ENCODE data around the gene MPP3.

Gene MPP3

GRCh38 chr17:43832168-43832975 is 574 bp downstream of the MPP3 start:
- no peak for DNase-seq (ENCODE audit: low spot score)

GRCh38 chr17:43831633-43832032 is 1.3 kb downstream of the MPP3 start:
- no peak for DNase-seq (ENCODE audit: low spot score)

GRCh38 chr17:43830510-43831140 is 2.3 kb downstream of the MPP3 start:
- no peak for DNase-seq (ENCODE audit: low spot score)

- DNase-seq (ENCODE audit: low spot score), result no peak
These were observed 3.2 kb downstream of the MPP3 start for GRCh38 chr17:43829738-43830137.

DNA sequence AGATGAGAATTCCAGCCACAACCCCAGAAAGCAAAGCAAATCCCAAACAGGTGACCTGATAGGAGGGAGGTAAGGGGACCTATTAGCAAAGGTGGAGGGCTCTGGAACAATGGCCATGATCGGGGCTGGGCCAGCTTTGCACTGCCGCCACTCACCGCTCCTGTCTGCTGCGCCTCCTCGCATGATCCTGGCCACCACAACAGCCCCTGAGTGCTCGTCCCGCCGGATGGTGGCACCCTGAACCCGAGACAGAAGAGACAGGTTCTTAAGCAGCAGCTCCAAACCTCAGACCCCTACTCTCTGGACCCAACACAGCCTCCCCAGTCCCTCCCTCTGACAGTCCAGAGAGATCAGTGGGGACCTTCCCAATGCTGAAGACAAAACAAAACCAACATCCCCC is 5.3 kb downstream of the MPP3 start:
- DNase-seq (ENCODE audit: low spot score), result no peak

GRCh38 chr17:43826206-43826605 is 6.7 kb downstream of the MPP3 start:
- DNase-seq (ENCODE audit: low spot score), result no peak

DNA sequence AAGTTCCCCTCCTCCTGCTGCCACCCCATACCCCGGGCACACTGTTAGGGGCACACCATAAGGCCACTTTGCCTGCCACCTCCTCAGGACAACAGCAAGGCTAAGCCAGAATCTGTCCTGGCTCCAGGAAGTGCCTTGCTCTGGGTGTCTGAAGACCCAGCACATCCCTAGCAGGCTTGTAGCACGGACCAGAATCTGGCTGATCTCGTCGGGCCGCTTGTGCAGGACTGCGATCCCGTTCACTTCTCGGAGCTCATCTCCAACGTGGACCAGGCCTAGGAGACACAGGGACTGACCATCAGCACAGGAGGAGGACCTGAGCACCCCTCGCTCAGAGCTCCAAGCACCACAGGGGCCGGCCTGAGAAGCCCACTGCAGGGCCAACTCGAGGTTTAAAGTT is 7.4 kb downstream of the MPP3 start:
- DNase-seq (ENCODE audit: low spot score), result no peak

GRCh38 chr17:43823350-43824084 is 9.4 kb downstream of the MPP3 start:
- DNase-seq (ENCODE audit: low spot score), result no peak

DNA sequence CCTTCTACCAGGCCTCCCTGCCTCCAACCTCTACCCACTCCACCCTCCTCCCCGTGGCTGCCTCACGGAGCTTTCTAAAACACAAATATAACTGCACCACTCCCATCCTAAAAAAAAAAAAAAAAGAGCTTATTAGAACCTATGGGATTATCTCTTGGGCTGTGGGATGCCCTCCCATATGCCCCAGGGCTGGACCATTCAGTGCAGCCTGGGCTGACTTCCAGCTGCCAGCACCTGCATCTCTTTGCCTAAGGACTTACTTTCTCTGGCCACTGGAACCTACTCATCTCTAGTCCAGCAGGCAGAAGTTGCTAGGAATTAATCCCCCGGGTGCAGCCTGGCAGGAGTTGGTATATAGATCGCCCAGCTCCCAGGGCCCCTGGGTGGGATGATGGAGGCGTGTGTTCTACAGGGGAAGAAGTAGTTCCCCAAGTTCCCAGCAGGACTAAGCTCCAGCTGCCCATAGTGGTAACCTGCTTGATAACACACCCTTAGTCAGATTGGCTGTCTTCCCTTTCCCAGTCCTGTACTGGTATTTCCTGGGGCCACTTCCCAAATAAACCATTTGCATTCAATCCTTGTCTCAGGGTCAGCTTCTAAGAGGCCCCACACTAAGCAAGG is 10.3 kb downstream of the MPP3 start:
- no peak for DNase-seq (ENCODE audit: low spot score)

DNA sequence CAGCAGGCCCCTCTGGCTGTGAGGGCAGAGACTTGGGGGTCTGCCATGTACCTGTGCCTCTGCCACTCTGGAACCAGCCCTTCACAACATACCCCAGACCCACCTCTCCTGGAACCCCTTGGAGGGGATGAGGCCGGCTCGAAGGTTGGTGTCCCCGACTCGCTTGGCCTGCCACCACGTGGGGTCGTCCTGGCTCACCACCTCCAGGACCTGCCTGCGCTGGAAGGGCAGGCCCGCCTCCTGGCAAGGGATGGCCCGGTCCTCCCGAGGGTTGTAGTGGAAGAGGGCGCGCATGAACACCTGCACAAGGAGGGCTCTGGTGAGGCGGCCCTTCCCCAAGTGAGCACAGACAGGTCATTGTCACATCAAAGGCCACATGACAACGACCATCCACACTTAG is 12.2 kb downstream of the MPP3 start:
- DNase-seq (ENCODE audit: low spot score), result no peak

GRCh38 chr17:43818966-43819365 is 14.0 kb downstream of the MPP3 start:
- no peak for DNase-seq (ENCODE audit: low spot score)

GRCh38 chr17:43817826-43818225 is 15.1 kb downstream of the MPP3 start:
- no peak for DNase-seq (ENCODE audit: low spot score)

- no peak for DNase-seq (ENCODE audit: low spot score)
These were observed 16.3 kb downstream of the MPP3 start for GRCh38 chr17:43816336-43817320.

DNA sequence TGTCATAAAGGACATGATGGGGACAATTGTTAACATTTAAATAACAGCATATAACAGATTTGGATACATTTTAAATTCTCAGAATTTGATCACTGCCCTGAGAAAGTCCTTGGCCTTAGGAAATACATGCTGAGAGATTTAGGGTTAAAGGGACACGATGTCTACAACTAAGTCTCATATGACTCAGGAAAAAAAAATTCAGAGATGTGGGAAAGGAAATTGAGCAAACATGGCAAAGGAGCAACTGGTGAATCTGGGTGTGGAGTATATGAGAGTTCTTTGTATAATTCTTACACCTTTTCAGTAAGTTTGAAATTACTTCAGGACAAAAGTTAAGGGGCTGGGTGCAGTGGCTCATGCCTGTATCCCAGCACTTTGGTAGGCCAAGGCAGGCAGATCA is 18.2 kb downstream of the MPP3 start:
- no peak for DNase-seq (ENCODE audit: low spot score)

- DNase-seq (ENCODE audit: low spot score), result no peak
These were observed 18.9 kb downstream of the MPP3 start for GRCh38 chr17:43814026-43814425.

DNA sequence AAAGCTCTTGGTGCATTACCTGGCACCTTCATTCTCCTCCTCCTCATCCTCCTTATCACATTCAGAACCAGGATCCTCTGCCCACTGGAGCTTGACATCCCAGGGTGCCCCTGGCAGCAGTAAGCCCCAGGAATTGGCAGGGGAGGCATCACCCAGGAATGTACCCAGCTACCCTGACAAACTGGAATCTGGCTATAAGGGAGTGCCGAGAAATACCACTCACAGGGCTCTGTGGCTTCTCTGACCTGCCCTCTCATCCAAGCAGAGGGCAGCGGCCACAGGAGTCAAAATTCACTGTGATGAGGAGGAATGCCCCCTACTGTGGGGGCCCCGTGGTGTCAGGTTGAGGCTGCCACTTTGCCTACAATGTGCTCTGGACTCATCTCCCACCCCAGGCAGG is 19.6 kb downstream of the MPP3 start:
- DNase-seq (ENCODE audit: low spot score), result no peak

GRCh38 chr17:43812396-43813265 is 20.3 kb downstream of the MPP3 start:
- no peak for DNase-seq (ENCODE audit: low spot score)

GRCh38 chr17:43810823-43811222 is 22.1 kb downstream of the MPP3 start:
- no peak for DNase-seq (ENCODE audit: low spot score)

DNA sequence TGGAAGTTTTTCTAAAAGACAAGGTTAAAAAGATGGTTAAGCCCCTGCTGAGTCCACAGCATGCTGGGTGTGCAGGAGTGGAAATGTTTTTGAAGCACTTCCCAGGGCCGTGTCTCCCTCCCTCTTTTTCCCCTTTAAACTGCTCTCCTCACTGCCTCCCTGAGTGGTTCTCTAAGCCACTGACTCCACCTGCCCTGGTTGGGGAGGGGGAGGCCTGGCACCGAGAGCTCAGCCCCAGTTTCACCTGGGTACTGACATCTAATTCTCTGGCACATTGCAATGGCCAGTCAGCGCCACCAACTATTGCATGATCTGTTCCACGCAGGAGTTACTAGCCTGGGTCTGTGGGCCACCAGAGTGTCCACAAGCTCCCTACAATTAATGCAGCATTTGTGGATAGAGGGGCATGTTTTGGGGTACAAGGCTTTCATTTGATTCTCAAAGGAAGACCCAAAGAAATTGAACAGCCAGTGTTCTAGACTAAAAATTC is 22.7 kb downstream of the MPP3 start:
- no peak for DNase-seq (ENCODE audit: low spot score)

DNA sequence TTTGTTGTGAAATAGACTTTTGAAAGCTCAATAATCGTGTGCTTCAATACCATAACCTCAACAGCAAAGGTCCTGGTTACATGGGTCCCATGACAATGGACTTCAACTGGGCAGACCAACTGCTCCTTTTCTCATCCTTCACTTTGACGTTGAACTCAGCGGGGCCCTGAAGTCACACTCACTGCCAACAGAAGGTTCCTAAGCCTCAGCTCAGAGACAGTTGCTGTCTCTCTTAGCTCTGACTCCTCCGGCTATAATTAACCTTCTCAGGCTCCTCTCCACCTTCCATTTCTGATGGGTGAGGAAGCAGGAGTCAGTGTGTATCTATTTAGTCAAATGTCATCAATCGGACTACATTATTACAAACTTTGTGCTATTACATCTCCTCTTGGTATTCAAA is 23.8 kb downstream of the MPP3 start:
- DNase-seq (ENCODE audit: low spot score), result no peak

Data from NAMALWA (cell line).